Memory B cell (primary cell): ENCODE measurements around the gene PRKCA.
"Not testable (repeated sequence)": the region's sequence is repeated elsewhere in the genome, so short reads cannot be mapped to it uniquely, and the experiment has no call there.

ENCODE experiments used
- ATAC-seq: fragments of 150-1000 bp; cut with Tn5 transposase; 2 replicates; pipeline ENCODE4 v1.10.0; 2021; ENCODE audit warnings: low read depth, mild to moderate bottlenecking, moderate library complexity
- DNase-seq, 2 donors: peaks; one replicate each; pipeline ENCODE4 v3.0.0; 2022; ENCODE audit warnings: low spot score in 2 of 2
- H3K27ac Mint-ChIP-seq: one replicate; pipeline ENCODE4 v1.8.0; 2022; ENCODE audit warnings: mild to moderate bottlenecking, moderate library complexity, mixed read lengths
- H3K27me3 Mint-ChIP-seq: one replicate; pipeline ENCODE4 v1.8.0; 2022; ENCODE audit warnings: mixed read lengths
- H3K36me3 Mint-ChIP-seq: one replicate; pipeline ENCODE4 v1.8.0; 2022; ENCODE audit warnings: mild to moderate bottlenecking, mixed read lengths
- H3K4me1 Mint-ChIP-seq: one replicate; pipeline ENCODE4 v1.8.0; 2022; ENCODE audit warnings: mixed read lengths
- H3K4me3 Mint-ChIP-seq: one replicate; pipeline ENCODE4 v1.8.0; 2022; ENCODE audit warnings: mild to moderate bottlenecking, moderate library complexity, mixed read lengths
- H3K9me3 Mint-ChIP-seq: one replicate; pipeline ENCODE4 v1.8.0; 2022; ENCODE audit warnings: mixed read lengths

Gene PRKCA

DNA sequence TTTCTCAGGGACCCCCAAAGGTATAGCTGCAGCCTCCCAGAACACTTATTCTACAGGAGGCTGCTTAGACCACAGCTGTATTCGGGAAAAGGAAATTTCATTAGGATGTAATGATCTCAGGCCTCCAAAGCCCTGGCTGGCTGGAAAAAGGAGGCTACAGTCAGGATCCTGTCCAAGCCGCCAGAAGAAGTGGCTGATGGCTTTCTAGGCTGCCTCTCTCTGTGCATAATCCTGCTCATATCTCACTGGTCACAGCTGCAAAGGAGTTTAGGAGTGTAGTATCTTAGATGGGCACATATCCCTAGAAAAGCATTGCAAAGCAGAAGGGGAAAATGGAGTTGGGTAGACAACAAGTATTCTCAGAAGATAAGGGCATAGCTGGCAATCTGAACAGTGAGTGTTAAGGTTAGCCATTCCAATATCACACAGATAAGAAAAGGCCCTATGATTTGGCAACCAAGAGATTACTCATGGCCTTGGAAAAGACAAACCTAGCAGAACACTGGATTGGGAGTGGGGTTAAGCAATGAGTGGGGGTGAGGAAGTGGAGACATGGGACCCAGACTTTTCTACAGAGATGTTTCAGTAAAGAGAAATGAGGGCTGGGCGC, 26.0 kb upstream of the PRKCA start:
- ATAC-seq (no peak), DNase-seq (no peak)
- H3K4me3 Mint-ChIP-seq: no peak overlapping the region

DNA sequence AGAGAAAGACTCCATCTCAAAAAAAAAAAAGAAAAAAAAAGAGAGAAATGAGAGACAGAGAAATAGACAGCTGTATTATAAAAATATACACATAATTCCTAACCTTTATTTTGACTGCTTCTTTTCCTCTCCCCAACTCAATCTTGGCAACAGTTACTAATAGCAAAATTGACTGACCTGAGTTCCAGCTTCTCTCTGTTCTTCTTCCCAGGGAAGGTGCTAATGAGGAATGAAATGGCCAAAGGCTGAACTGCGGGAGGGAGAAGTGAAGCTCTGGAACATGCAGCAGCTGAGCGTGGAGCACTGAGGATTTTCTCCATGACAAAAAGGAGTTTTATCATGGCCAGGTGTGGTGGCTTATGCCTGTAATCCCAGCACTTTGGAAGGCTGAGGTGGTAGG, 25.2 kb upstream of the PRKCA start:
- no peaks in the 10 kb centered on the region for H3K36me3 Mint-ChIP-seq
- ATAC-seq (no peak), DNase-seq (no peak)
- peaks cover 6% of the 10 kb centered on the region for H3K27me3 Mint-ChIP-seq
- no peaks in the 10 kb centered on the region for H3K4me1 Mint-ChIP-seq
- no peak overlapping the region for H3K27ac Mint-ChIP-seq
- no peak overlapping the region for H3K4me3 Mint-ChIP-seq
- H3K9me3 Mint-ChIP-seq: no peaks in the 10 kb centered on the region

More for the DNA sequence above, 26.0 kb upstream of the PRKCA start:
- H3K4me1 Mint-ChIP-seq: no peaks in the 10 kb centered on the region
- H3K36me3 Mint-ChIP-seq: no peaks in the 10 kb centered on the region
- H3K27ac Mint-ChIP-seq: no peak overlapping the region
- H3K27me3 Mint-ChIP-seq: peaks cover 6% of the 10 kb centered on the region
- peaks cover 2% of the 10 kb centered on the region for H3K9me3 Mint-ChIP-seq

DNA sequence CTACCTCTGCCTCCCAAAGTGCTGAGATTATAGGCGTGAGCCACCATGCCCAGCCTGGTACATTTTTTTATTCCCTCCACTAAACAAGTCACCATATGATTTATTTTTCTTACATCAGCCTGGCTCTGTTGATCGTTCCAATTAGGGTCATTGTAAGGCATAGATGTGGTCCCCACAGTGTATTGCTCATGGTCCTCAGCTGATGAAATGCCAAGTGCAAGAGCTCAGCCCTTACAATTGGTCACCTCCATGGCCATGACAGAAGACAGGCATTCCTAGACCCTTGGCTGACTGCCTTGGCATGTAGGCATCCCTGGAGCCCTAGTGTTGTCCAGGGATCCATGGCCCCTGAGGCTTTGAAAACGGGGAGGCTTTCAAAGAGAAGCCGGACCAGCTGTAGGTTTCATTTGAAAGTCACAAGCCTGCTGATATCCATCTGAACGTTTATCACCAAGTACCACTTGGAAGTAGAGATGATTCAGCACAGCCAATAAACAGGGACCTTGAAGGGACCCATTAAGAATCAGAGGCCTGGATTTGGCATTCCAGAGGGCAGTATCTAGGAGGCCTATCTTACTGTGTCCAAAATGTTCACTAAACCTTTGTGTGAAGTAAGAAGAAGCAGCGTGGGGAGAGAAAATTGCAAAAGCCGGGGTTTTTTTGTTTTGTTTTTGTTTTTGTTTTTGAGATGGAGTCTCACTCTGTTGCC, 20.6 kb upstream of the PRKCA start:
- no peak for DNase-seq
- Mint-ChIP-seq H3K4me3 (no peak overlapping the region), H3K4me1 (no peaks in the 10 kb centered on the region), H3K36me3 (no peaks in the 10 kb centered on the region), H3K27me3 (peaks cover 4% of the 10 kb centered on the region), H3K9me3 (no peaks in the 10 kb centered on the region), H3K27ac (no peak overlapping the region)
- ATAC-seq: no peak

DNA sequence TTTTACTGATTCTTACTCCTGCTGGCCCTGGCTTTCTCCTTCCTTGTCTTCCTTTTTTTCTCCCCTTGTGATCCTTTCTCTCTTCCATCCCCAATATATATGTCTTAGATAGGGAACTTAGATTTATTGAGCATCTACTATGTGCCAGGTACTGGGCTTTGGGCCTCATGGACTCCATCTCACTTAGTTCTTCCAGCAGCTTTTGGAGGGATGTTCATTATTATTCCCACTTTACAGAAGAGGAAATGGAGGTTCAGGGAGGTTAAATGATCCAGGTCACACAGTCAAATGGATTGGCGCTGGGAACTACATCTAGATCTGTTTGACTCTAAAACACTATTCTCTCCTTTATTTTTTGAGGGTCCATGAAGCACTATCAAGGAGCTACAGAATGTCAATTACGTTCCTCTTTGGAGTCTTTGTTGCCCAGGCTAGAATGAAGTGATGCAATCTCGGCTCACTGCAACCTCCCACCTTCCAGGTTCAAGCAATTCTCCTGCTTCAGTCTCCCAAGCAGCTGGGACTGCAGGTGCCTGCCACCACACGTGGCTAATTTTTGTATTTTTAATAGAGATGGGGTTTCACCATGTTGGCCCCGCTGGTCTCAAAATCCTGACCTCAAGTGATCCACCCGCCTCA, 19.0 kb upstream of the PRKCA start:
- no peak overlapping the region for H3K27ac Mint-ChIP-seq
- ATAC-seq (no peak), DNase-seq (no peak)
- no peaks in the 10 kb centered on the region for H3K36me3 Mint-ChIP-seq
- H3K27me3 Mint-ChIP-seq: peaks cover 10% of the 10 kb centered on the region
- H3K9me3 Mint-ChIP-seq: no peaks in the 10 kb centered on the region
- no peaks in the 10 kb centered on the region for H3K4me1 Mint-ChIP-seq
- H3K4me3 Mint-ChIP-seq: no peak overlapping the region

DNA sequence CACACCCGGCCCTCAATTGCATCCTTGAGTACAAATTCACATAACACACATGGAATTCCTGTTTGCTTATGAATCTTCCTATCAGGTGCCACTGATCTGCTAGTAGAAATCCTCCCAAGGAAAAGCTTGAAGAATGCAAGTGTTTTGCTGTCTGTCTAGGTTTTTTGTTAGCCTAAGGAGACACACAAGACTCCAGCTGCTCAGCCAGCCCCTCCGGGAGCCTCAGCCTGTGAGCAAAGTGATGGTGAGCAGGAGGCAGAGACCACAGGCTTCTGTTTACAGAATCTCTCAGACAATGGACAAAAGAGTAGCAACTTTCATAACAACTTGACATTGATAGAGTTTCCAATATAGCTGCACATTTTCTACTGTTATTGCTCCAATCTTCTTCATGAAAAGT, 18.4 kb upstream of the PRKCA start:
- DNase-seq: no peak
- Mint-ChIP-seq H3K9me3 (no peaks in the 10 kb centered on the region), H3K4me1 (no peaks in the 10 kb centered on the region), H3K27me3 (peaks cover 10% of the 10 kb centered on the region), H3K36me3 (no peaks in the 10 kb centered on the region), H3K27ac (no peak overlapping the region), H3K4me3 (no peak overlapping the region)
- no peak for ATAC-seq

DNA sequence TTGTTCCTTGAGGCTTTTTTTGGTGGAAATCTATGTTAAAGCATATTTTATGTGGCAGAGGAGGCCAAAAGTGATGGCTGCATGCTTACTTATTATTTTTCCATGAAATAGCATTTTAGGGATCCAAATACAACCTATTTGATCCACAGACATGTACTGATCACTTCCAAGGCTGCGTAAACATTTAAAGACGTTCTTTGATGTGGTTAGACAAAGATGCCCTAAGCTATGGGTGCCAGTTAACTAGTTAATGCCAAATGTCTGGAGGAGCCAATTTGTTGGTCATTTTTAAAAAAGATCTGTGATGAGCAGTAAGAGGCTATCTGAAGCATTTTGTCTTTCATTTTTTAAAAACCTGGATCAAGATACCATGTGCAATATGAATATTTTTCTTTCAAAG, 17.3 kb upstream of the PRKCA start:
- ATAC-seq (no peak), DNase-seq (no peak)
- Mint-ChIP-seq H3K4me1 (no peaks in the 10 kb centered on the region), H3K4me3 (no peak overlapping the region), H3K9me3 (no peaks in the 10 kb centered on the region), H3K36me3 (no peaks in the 10 kb centered on the region), H3K27ac (no peak overlapping the region), H3K27me3 (peaks cover 10% of the 10 kb centered on the region)

DNA sequence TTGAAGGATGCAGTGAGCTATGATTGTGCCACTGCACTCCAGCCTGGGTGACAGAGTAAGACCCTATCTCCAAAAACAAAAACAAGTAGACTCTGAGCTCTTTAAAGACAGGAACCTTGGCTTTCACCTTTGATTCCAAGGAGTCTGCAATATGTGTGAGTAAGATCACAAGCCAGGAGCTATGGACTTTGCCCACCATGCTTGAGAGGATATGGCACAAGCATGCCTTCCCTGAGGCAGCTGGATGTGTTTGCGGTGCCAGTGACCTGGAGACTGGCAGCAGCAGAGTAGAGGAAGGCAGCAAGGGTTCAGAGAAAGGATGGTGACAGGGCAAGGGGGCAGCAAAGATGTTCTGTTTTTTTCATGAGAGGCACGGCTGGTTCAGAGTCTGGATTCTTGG, 14.5 kb upstream of the PRKCA start:
- no peak for DNase-seq
- Mint-ChIP-seq H3K27ac (no peak overlapping the region), H3K4me3 (no peak overlapping the region), H3K36me3 (no peaks in the 10 kb centered on the region), H3K27me3 (peaks cover 10% of the 10 kb centered on the region), H3K4me1 (no peaks in the 10 kb centered on the region), H3K9me3 (no peaks in the 10 kb centered on the region)
- no peak for ATAC-seq

DNA sequence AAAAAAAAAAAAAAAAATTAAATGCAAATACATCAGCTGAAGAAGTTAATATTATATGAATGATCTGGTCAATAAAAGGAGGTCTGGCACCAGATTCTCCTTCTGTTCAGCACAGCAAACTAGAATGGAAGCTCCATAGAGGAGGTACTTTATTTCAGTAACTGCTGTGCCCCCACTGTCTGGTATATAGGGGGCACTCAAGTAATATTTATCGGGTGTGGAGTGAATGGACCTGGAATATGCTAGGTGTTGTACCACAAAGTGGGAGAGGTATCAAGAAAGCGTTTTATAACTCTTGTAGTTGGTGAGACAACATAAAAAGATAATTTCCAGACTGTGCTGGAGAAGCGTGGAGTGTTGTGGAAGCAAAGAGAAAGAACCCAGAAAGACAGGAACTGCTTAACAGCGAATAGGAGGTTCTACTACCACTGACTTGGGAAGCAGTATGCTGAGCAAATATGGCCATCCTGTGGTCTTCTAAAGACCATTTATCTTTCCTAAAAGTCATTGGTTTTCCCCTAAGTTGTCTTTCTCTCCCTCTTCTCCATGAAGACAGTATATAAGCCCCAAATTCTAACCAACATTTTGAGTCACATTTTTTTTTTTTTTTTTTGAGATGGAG, 12.2 kb upstream of the PRKCA start:
- ATAC-seq (no peak), DNase-seq (no peak)
- Mint-ChIP-seq H3K9me3 (no peaks in the 10 kb centered on the region), H3K27ac (no peak overlapping the region), H3K27me3 (peaks cover 5% of the 10 kb centered on the region), H3K4me3 (no peak overlapping the region), H3K36me3 (no peaks in the 10 kb centered on the region), H3K4me1 (no peaks in the 10 kb centered on the region)

DNA sequence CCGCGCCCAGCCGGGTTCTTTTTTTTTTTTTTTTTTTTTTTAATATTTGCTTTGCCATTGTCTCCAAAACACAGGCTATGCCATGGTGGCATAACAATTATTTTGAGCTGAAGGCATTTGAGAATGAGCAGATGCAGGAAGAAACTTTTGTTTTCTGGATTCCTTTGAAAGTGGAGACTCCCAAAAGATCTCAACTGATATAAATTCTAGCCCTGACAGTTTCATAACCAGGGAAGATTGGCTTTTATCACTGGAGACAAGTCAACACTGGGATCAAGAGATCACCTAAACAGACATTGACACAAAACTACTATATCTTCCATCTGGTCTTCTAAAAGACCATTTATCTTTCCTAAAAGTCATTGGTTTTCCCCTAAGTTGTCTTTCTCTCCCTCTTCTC, 10.1 kb upstream of the PRKCA start:
- Mint-ChIP-seq H3K27me3 (peaks cover 4% of the 10 kb centered on the region), H3K27ac (no peak overlapping the region), H3K36me3 (no peaks in the 10 kb centered on the region), H3K4me3 (no peak overlapping the region), H3K4me1 (no peaks in the 10 kb centered on the region), H3K9me3 (no peaks in the 10 kb centered on the region)
- DNase-seq (no peak), ATAC-seq (no peak)

DNA sequence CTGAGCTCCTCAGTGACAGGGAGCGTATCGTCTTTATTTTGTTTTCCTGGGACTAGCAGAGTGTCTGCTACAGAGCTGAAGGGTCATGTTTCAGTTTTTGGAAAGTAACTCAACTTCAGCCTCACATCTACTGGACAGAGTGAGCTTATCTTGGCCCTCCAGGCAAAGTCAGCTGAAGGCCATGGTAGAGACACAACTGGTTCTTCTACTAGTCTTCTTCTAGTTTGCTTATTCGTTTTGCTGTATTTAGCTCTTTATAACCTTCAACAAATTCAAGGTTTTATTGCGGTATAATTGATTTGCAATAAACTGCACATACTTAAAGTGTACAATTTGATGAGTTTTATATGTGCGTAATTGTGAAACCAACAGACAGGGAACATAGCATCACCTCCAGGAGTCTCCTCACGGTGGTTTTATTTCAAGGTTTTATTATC, 6.1 kb upstream of the PRKCA start:
- no peaks in the 10 kb centered on the region for H3K36me3 Mint-ChIP-seq
- peaks cover 1% of the 10 kb centered on the region for H3K4me1 Mint-ChIP-seq
- no peak for DNase-seq
- no peak for ATAC-seq
- no peaks in the 10 kb centered on the region for H3K9me3 Mint-ChIP-seq
- H3K4me3 Mint-ChIP-seq: no peak overlapping the region
- H3K27me3 Mint-ChIP-seq: peaks cover 10% of the 10 kb centered on the region
- H3K27ac Mint-ChIP-seq: no peak overlapping the region

DNA sequence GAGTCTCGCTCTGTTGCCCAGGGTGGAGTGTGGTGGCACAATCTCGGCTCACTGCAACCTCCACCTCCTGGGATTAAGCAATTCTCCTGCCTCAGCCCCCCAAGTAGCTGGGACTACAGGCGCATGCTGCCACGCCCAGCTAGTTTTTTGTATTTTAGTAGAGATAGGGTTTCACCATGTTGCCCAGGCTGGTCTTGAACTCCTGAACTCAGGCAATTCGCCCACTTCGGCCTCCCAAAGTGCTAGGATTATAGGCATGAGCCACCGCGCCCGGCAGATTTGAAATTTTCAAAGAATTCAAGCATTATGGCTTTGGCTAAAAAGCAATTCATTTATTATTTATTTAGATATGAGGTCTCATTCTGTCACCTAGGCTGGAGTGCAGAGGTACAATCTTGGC, 5.0 kb upstream of the PRKCA start:
- not testable (repeated sequence) for ATAC-seq, H3K36me3 Mint-ChIP-seq, H3K27ac Mint-ChIP-seq, H3K4me1 Mint-ChIP-seq, H3K9me3 Mint-ChIP-seq, DNase-seq, H3K4me3 Mint-ChIP-seq
- H3K27me3 Mint-ChIP-seq: peaks cover 14% of the 10 kb centered on the region

DNA sequence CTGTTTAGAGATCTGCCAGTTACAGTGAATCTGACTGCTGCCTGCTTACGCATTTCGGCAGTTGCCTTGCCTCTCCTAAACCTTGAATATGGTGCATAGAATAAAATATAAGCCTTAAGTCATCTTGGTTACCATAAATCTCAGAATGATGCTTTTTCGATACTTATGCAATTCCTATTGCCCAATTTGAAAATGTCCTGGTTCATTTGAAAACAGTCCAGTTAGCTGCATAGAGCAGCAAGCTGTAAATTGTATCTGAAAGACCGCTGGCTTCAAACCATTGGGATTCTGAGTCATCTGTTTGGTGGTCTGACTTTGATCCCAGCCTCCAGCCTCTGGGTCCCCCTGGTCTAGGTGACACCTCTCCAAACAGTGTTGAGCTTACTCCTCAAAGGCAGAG, 2.7 kb upstream of the PRKCA start:
- ATAC-seq: no peak
- Mint-ChIP-seq H3K4me3 (no peak overlapping the region), H3K4me1 (peaks cover 11% of the 10 kb centered on the region), H3K36me3 (no peaks in the 10 kb centered on the region), H3K27me3 (peaks cover 18% of the 10 kb centered on the region), H3K27ac (no peak overlapping the region), H3K9me3 (no peaks in the 10 kb centered on the region)
- DNase-seq: no peak

DNA sequence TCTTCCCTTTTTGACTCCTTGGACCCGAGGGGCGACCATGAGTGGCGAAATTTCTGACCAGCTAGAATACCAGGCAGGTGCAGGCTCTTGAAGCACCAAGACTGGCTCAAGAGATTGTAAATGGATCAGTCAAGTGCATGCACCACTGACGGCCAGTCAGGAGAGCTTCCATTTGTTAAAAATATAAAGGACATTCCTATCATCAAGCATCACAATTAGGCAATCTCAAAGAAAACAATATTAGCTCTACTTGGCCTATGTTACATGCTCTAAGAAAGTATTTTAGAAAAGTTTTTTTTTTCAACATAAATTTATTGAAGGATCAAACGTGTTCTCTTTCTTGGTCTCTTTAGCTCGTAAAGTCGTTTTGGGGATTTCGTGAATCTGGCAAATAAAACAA, 1.5 kb upstream of the PRKCA start:
- no peak overlapping the region for H3K27ac Mint-ChIP-seq
- H3K4me3 Mint-ChIP-seq: peak overlapping the region; percentile 97
- ATAC-seq: no peak
- no peaks in the 10 kb centered on the region for H3K9me3 Mint-ChIP-seq
- peaks cover 18% of the 10 kb centered on the region for H3K27me3 Mint-ChIP-seq
- H3K36me3 Mint-ChIP-seq: no peaks in the 10 kb centered on the region
- peaks cover 11% of the 10 kb centered on the region for H3K4me1 Mint-ChIP-seq
- no peak for DNase-seq

DNA sequence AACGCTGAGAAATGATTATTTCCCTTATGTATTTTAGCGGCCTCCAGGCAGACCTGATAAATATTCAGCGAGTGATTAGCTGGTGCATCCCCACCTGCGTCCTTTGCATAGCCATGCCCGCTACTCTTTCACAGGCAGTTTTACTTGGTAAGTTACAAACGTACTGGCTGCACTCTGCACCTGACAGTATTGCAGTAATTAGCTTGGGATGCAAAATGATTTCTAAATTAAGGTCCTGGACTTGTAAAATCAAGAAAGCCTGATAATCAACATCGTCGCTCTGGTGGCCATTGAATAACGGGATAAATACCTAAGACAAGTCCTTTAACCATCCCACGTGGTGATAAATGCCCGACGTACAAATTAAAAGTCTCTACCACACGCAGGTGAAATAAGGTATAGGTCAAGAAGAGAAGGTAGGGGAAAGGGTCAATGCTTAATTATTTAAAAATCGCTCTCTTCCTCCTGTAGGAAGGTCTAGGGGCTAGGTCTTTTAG, 998 bp upstream of the PRKCA start:
- no peak for ATAC-seq
- Mint-ChIP-seq H3K4me3 (peak overlapping the region; percentile 97), H3K27ac (peak overlapping the region; percentile 92), H3K4me1 (peaks cover 11% of the 10 kb centered on the region), H3K36me3 (no peaks in the 10 kb centered on the region), H3K9me3 (no peaks in the 10 kb centered on the region), H3K27me3 (peaks cover 17% of the 10 kb centered on the region)
- no peak for DNase-seq
